Small intestine (tissue), 7 donors: ENCODE results near the gene ANKMY1. TPM values are rescaled to one million over a fixed set of nuclear protein-coding genes. Genes with fewer than 3 reads are reported as not detected.
A peak's percentile ranks its signal among the peaks of the same experiment; 100 is the strongest.

Source experiments
- DNase-seq, 2 donors: peaks; one replicate each; pipeline versions ENCODE4 v3.0.0 to v3.0.0-alpha.2; 2013
- FAIRE-seq: peaks from 2 replicates; lab custom pipeline; 2012; peaks lifted over from hg19 to GRCh38; lab: Jason Lieb, UNC
- H3K27ac ChIP-seq, 3 donors: one replicate each; pipeline ENCODE4 v1.5.1; 2013; ENCODE audit warnings: low read length in 2 of 3, mild to moderate bottlenecking in 2 of 3, control low read depth in 1 of 3, inconsistent platforms in 1 of 3, low read depth in 1 of 3, moderate library complexity in 1 of 3
- H3K27me3 ChIP-seq, 3 donors: one replicate each; pipeline ENCODE4 v1.6.1; 2013; ENCODE audit warnings: low read length in 3 of 3, inconsistent platforms in 1 of 3; ENCODE audit not compliant: control insufficient read depth in 3 of 3, insufficient read depth in 3 of 3
- H3K36me3 ChIP-seq, 3 donors: one replicate each; pipeline ENCODE4 v1.6.1; 2013; ENCODE audit warnings: low read length in 3 of 3, inconsistent platforms in 1 of 3, low read depth in 1 of 3, mild to moderate bottlenecking in 1 of 3, moderate library complexity in 1 of 3; ENCODE audit not compliant: control insufficient read depth in 3 of 3, insufficient read depth in 2 of 3
- H3K4me1 ChIP-seq, 3 donors: one replicate each; pipeline ENCODE4 v1.6.1; 2013; ENCODE audit warnings: low read length in 2 of 3, inconsistent platforms in 1 of 3, low read depth in 1 of 3, mild to moderate bottlenecking in 1 of 3, moderate library complexity in 1 of 3; ENCODE audit not compliant: control insufficient read depth in 3 of 3, insufficient read depth in 2 of 3
- H3K4me3 ChIP-seq, 3 donors: one replicate each; pipeline ENCODE4 v1.5.1; 2013; ENCODE audit warnings: low read length in 3 of 3, control low read depth in 1 of 3, inconsistent platforms in 1 of 3, low read depth in 1 of 3, mild to moderate bottlenecking in 1 of 3, moderate library complexity in 1 of 3
- H3K9me3 ChIP-seq, 2 donors: one replicate each; pipeline ENCODE4 v1.6.1; 2013; ENCODE audit warnings: low read depth in 1 of 2, low read length in 1 of 2; ENCODE audit not compliant: control insufficient read depth in 2 of 2, insufficient read depth in 1 of 2
- WGBS, 3 donors: extraction: QIAGEN DNeasy Blood & Tissue Kit; methylation state at CpG; one replicate each; pipeline ENCODE4 v1.1.7; 2013; 5-methylcytosine and 5-hydroxymethylcytosine counted together
- polyA plus RNA-seq, 4 donors: library from polyadenylated mRNA; stranded (reverse) in 3 of 4; unstranded in 1 of 4; fragments of 200-250 nt in 3 of 4; fragments of 120-200 nt in 1 of 4; gene quantifications; one replicate each; pipeline versions ENCODE4 v1.2.1 to v1.2.3, GENCODE V29; 2013
- donor health status: healthy with polysubstance abuse.
- donor health status: control.
- donor health status: control.
- donor health status: Bipolar disorder and iron deficiency.
- donor health status: healthy.

The ANKMY1 gene
- polyA plus RNA-seq, 4 donors = 3.4 to 13.0 (median 5.9) TPM

DNA sequence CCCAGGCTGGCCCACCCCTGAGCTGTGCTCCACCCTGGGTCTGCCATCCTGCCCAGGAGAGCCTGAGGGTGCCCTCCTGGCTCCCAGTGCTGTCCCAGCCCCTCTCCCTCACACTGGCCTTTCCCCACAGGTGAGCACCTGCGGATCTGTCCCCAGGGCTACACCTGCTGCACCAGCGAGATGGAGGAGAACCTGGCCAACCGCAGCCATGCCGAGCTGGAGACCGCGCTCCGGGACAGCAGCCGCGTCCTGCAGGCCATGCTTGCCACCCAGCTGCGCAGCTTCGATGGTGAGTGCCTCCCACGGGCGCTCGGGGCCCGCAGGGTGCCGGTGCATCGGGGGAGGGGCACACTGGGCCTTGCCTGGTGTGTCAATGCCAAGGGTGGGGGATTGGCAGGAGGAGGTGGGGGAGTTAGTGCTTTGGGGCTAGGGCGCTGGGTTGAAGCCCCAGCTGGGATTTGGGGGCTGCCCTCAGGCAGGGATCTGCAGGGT is 98.8 kb downstream of the ANKMY1 start:
- H3K27ac ChIP-seq = no peak overlapping the region
- H3K9me3 ChIP-seq = peaks cover 0 to 2% of the 10 kb centered on the region in 2 donors
- peaks cover 0 to 4% (median 0%) of the 10 kb centered on the region in 3 donors for H3K36me3 ChIP-seq
- H3K4me3 ChIP-seq = no peak overlapping the region
- no peak for FAIRE-seq
- peaks cover 0 to 34% (median 12%) of the 10 kb centered on the region in 3 donors for H3K27me3 ChIP-seq
- no peak for DNase-seq
- H3K4me1 ChIP-seq = no peaks in the 10 kb centered on the region
- 89 to 93% (median 89%) methylated on average over 18 of the region's 18 CpGs for WGBS, 3 donors

DNA sequence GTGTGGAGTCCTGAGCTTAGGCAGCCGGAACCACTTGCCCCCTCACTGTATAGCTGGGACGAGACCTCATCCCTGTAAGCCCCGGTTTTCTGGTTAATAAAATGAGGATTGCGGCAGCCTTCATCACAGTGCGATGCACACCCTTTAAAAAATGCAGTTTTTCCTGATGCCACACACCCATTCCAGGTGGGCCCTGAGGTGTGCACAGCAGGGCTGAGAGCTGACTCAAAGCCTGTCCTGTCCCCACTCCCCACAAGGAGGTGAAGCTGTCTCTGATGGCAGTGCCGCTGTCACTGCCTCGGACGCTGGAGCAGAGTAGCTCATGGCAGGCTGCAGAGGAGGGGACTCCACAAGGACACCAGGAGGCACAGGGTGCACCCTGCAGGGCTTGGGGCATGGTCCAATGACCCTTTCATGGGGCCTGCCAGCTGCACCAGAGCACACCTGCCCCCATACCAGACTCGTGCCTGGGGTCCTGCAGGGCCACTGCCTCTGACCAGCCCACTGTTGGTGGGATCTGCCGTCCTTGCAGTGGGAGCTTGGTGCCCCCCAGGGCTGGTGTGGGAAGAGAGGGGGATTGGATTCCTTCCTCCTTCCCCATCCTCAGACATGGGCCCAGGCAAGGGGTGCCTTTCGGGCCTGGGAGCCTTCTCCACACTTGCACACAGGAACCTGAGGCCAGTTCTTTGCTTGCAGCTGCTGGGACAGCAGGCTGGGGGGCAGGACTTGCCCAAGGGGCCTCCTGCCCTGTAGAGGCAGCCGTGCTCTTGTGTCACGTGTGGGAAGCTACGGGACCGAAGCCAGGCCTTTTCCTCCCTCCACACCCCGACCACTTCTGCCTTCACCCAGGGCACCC is 99.5 kb downstream of the ANKMY1 start:
- no peak for FAIRE-seq
- no peak overlapping the region for H3K4me3 ChIP-seq

DNA sequence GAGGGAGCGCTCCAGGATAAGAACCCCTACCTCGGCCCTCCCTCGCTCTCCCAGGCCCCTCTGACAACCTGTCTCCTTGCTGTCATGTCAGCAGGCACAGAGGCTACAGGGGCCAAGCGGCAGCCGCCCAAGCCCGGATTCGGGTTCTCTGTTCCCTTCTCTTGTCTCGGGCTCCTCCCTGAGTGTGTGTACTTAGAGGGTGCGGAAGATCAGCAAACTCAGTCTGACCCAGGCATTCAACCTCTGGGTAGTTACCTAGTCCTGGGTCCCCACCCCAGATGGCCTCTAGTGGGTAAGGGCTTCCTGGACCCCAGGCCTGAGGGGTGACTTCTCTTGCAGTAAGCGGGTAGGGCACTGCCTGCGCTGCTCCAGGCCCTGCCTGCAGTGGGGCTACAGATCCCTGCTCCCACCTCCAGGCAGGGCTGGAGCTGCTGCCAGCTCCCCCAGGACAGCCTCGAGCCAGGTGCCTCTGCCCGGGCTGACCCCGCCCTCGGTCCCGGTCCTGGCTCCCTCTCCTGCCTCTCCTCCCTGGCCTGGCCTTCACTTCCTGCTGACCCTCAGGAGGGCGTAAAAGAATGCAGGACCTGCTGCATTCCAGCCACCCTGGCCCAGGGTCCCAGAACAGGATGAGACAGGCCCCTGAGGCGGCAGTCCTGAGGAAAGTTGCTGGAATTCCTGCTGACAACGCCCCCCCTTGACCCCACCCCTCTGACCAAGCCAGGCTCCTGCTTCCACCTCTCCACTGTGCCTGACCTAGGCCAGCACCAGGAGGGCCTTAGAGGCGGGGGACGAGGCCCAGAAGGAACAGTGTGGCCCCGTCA is 100.4 kb downstream of the ANKMY1 start:
- no peak overlapping the region for H3K27ac ChIP-seq
- H3K36me3 ChIP-seq = no peaks in the 10 kb centered on the region
- whole genome bisulfite sequencing, 3 donors = 66 to 74% (median 74%) methylated on average over 21 to 22 of the region's 22 CpGs
- no peak overlapping the region for H3K4me3 ChIP-seq
- peaks cover 0 to 2% of the 10 kb centered on the region in 2 donors for H3K9me3 ChIP-seq
- FAIRE-seq = no peak
- peaks cover 0 to 36% (median 13%) of the 10 kb centered on the region in 3 donors for H3K27me3 ChIP-seq
- no peak for DNase-seq
- no peaks in the 10 kb centered on the region for H3K4me1 ChIP-seq

More for the DNA sequence above, 99.5 kb downstream of the ANKMY1 start:
- Histone ChIP-seq H3K36me3 (no peaks in the 10 kb centered on the region), H3K27me3 (peaks cover 0 to 36% (median 13%) of the 10 kb centered on the region in 3 donors), H3K4me1 (no peaks in the 10 kb centered on the region), H3K27ac (no peak overlapping the region), H3K9me3 (peaks cover 0 to 2% of the 10 kb centered on the region in 2 donors)
- WGBS, 3 donors = 78 to 85% (median 79%) methylated on average over 16 of the region's 16 CpGs
- DNase-seq = no peak

DNA sequence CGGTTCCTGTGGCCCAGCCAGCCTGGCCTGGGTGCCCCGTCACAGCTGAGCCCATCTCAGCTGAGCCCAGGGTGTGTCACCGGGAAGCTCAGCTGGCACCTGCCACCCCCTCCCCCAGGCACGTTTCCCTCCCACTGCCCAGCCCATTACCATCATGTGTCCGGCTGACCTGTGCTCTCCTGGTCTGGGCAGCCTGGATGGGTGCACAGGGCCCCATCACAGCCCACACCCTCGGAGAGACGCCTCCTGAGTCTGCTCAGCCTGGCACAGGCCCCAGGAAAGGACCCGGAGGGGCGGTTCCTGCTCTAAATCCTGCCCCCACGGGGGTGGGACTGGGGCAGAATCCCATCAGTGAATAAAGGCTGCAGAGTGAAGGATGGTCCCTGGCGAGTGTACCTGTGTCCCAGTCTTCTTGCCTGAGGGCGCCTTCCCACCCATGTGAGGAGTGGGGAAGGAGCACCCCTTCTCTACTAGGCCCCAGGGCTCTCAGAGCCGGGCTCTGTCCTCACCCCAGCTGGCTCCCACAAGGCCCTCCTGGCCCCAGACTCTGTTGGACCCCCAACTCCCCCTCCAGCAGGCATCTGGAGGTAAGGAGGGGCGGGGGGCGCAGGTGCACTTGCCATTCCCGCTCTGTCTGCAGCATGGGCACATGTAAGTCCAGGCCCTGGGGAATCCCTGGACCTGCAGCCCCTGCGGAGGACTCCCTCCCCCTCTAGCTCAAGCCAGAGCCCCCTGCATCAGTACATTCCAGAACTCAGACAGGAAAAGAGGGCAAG is 101.2 kb downstream of the ANKMY1 start:
- H3K4me1 ChIP-seq = peaks cover 0 to 4% (median 0%) of the 10 kb centered on the region in 3 donors
- no peak overlapping the region for H3K4me3 ChIP-seq

DNA sequence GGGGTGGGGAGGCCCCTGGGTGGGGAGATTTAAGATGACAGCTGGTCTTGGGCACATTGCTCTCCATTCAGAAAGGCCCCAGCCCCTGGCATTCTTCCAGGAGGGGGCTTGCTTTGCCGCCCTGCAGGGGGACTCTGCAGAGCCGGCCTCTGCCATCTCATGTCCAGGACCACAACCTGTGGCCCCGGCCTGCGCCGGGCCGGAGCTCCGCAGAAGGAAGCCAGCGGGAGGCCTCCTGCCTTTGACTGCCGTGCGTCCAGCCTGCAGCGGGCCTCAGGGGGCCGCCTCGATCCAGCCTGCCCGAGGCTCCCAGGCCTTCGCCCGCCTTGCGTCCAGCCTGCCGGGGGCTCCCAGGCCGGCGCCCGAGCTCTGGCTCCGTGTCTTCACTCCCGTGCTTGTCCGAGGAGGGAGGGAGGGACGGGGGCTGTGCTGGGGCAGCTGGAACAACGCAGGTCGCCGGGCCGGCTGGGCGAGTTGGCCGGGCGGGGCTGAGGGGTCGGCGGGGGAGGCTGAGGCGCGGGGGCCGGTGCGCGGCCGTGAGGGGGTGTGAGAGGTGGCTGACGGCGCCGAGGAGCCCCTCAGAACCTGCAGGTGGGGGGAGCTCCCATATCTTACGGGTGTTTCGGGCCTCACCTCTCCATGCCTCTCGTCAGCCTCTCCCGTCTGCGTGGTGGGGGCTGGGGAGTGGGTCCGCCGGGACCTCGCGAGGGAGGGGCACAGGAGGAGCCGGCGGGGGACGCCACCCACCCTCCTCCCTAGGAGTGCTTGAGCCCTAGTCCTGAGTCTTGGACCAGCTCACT is 101.9 kb downstream of the ANKMY1 start:
- 8 to 26% (median 15%) methylated on average over 37 to 55 of the region's 55 CpGs for WGBS, 3 donors
- Histone ChIP-seq H3K27me3 (peaks cover 0 to 52% (median 17%) of the 10 kb centered on the region in 3 donors), H3K27ac (no peak overlapping the region), H3K36me3 (no peaks in the 10 kb centered on the region), H3K4me3 (no peak overlapping the region), H3K4me1 (peaks cover 0 to 4% (median 0%) of the 10 kb centered on the region in 3 donors), H3K9me3 (peaks cover 0 to 2% of the 10 kb centered on the region in 2 donors)
- no peak for DNase-seq
- FAIRE-seq = no peak

More for the DNA sequence above, 101.2 kb downstream of the ANKMY1 start:
- H3K27me3 ChIP-seq = peaks cover 0 to 44% (median 15%) of the 10 kb centered on the region in 3 donors
- no peak for DNase-seq
- H3K27ac ChIP-seq = no peak overlapping the region
- H3K36me3 ChIP-seq = no peaks in the 10 kb centered on the region
- 47 to 63% (median 49%) methylated on average over 15 to 17 of the region's 17 CpGs for WGBS, 3 donors
- no peak for FAIRE-seq
- H3K9me3 ChIP-seq = peaks cover 0 to 2% of the 10 kb centered on the region in 2 donors

DNA sequence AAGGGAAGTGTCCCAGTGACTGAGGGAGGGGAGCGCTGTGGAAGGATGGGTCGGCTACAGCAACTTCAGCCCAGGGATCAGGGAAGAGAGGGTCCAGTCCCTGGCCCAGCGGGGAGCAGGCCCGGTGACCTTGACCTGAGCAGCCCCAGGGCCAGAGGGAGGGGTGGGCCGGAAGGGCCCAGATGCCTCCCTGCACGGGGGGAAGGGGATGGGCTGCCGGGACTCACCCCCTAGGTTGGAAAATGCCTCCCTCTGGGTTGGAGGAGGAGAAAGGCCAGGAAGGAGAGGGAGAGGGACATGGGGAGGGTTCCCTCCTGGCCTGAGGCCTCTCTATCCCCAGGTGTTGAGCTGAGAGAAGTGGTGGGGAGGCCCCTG is 102.5 kb downstream of the ANKMY1 start:
- H3K36me3 ChIP-seq = no peaks in the 10 kb centered on the region
- no peak overlapping the region for H3K4me3 ChIP-seq
- H3K4me1 ChIP-seq = peaks cover 0 to 4% (median 0%) of the 10 kb centered on the region in 3 donors
- H3K27ac ChIP-seq = no peak overlapping the region
- no peak for DNase-seq
- 37 to 40% (median 39%) methylated on average over 7 of the region's 7 CpGs for WGBS, 3 donors
- H3K27me3 ChIP-seq = peaks cover 0 to 56% (median 20%) of the 10 kb centered on the region in 3 donors
- no peak for FAIRE-seq
- peaks cover 0 to 2% of the 10 kb centered on the region in 2 donors for H3K9me3 ChIP-seq

DNA sequence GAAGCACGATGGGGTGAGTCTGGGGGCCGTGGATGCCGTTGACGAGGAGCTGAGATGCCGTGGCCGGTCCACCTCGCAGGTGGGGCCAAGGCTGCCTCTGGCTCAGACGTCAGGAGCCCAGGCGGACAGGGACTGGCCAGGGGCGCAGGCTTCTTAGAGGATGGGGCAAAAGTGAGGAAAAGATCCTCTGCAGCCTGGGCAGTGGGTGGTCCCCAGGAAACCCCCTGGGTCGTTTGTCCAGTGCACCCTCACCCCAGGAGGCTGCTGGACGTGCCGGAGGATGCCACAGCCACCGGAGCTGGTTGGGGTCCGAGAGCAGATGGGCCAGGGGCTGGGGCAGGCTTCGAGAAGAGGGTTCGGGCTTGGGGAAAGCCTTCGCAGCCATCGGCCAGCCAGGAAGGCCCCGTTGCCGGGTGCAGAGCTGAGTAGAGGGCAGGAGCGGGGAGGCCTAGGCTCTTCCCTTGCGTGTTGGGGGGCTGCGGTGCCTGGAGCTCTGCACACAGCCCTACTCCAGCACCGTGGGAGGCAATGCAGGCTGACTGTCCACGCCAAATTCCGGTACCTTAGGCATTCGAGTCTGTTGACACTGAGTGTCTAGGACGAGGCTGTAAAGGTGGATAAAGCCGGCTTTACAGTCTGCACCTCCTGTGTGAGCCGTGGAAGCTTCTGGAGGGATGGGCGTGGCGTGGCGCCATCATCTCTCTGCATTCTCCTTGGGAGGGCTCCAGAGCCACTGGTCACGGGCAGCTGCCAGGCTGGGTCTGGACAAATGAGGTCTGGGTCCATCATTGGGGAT is 103.5 kb downstream of the ANKMY1 start:
- no peak for DNase-seq
- no peak for FAIRE-seq
- 21 to 32% (median 24%) methylated on average over 35 of the region's 35 CpGs for WGBS, 3 donors
- Histone ChIP-seq H3K4me1 (peaks cover 0 to 4% (median 0%) of the 10 kb centered on the region in 3 donors), H3K4me3 (peak overlapping the region in 1 of 3 donors; percentile 3), H3K27ac (no peak overlapping the region), H3K9me3 (peaks cover 0 to 2% of the 10 kb centered on the region in 2 donors), H3K27me3 (peaks cover 0 to 58% (median 20%) of the 10 kb centered on the region in 3 donors), H3K36me3 (no peaks in the 10 kb centered on the region)
